GM19351 (cell line): ENCODE measurements around the gene KIAA0408.
"Not testable (repeated sequence)": the region's sequence is repeated elsewhere in the genome, so short reads cannot be mapped to it uniquely, and the experiment has no call there.

Source experiments
- ATAC-seq: cut with Tn5 transposase; IDR thresholded peaks from one replicate; pipeline ENCODE4 v1.9.1; 2021; ENCODE audit warnings: mild to moderate bottlenecking, moderate library complexity; ENCODE audit not compliant: unreplicated experiment

The KIAA0408 gene

GRCh38 chr6:127415096-127415495 lies 44.1 kb downstream of the KIAA0408 start:
- no peak for ATAC-seq

- not testable (repeated sequence) for ATAC-seq
These were observed 46.1 kb downstream of the KIAA0408 start for GRCh38 chr6:127413123-127413522.

- not testable (repeated sequence) for ATAC-seq
These were observed 47.2 kb downstream of the KIAA0408 start for GRCh38 chr6:127412016-127412415.
